Hematopoietic multipotent progenitor cell treated with erythropoietin and hydrocortisone succinate and interleukin-3 and kit ligand, for 4 days (in vitro differentiated cells): ENCODE measurements around the gene SLMAP.
A peak's percentile ranks its signal among the peaks of the same experiment; 100 is the strongest.
"Not testable (repeated sequence)": the region's sequence is repeated elsewhere in the genome, so short reads cannot be mapped to it uniquely, and the experiment has no call there.

ENCODE experiments used
- DNase-seq: peaks from one replicate; pipeline ENCODE4 v3.0.0-alpha.2; 2015

SLMAP gene

DNA sequence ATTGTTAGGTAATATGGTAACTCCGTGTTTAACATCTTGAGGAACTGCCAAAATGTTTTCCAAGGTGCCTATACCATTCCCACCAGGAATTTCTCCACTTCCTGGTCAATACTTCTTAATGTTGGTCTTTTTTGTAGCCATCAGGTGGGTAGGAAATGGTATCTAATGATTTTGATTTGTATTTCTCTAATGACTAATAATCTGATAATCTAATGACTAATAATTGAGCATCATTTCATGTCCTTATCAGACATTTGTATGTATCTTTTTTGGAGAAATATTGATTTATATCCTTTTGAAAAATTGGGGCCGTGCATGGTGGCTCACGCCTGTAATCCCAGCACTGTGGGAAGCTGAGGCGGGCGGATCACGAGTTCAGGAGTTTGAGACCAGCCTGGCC, 38.8 kb downstream of the SLMAP start:
- no peak for DNase-seq

DNA sequence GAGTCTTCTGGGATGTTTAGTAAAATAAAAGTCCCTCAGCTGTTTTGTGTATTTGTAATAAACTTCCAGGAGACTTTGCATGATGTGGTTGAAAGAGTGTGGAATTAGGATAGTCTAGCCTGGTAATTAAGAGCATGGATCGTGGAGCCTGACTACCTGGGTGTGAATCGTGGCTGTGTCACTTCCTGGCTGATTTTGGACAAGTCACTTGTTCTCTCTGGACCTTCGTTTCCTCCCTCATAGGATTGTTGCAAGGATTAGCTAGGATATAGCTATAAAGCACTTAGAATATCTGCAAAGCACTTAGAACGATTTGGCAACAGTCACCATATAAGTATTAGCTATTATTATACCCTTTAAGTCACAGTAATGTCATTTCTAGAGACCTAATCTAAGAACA, 40.2 kb downstream of the SLMAP start:
- no peak for DNase-seq

DNA sequence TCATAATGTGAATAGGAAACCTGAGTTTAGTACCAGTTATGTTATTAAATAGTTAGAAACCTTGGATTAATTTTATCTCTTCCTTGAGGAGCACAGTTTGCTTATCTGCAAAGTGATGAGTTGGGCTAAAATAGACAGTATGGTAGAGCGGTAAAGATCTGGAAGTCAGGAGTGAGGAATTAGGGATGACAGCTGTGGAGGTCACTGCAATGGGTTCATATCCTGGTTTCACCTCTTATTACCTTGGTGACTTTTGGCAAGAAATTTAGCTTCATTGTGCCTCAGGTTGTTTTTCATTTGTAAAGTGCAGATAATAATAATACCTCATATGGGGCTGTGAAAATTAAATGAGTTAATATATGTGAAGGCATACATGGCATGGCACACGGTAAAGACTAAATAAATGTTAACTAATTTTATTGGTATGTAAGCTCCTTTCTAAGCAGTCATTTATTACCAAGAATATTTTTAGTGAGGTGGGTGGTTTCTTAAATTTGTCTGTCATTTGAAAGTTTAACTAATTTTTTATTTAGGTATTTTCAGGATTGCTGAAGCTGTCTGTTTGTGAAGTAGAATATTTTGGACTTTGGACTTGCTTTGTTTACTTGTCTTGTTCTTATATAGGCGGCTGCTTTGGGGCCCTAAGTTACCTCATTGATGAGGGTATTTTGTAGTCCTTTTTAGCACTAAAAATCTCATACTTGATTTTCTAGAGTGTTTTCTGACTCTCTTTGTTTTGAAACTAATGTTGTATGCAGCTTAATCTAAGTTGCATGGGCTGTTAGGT, 41.8 kb downstream of the SLMAP start:
- DNase-seq = no peak

DNA sequence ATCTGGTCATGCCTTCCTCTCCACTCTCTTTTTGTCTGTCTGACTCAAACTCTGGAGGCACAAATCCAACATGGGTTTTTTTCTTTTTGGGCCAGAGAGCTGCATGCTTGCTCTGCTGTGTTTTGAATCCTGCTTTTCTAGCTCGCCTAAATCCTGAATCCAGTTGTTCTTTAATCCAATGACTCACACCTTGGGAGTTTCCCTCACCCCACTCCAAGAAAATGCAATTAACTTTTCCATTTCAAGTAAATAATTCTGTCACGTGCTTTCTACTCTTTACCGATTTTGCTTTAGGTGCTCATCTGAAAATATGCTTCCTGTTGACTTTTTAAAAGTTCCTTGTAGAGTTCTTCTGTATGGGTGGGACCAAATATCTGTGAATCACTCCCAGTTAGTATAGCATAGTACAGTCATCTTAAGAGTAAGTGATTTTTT, 47.6 kb downstream of the SLMAP start:
- DNase-seq = no peak

DNA sequence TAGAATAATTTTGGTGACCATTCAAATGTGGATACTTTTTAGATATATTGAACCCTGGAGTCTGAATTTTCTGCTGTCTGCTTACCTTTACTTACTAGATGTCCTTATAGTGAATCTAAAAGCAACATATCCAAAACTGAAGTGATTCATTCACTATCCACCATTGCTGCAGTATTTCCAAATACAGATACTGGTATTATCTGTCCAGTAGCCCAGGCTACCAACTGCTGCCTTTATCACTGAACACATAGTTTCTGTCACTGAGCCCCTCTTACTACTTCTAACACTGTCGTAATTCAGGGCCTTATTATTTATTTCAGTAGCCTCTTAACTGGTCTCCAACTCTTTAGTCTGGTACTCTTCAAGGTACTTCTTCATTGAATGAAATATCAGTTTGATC, 49.2 kb downstream of the SLMAP start:
- peak; percentile 49 for DNase-seq

DNA sequence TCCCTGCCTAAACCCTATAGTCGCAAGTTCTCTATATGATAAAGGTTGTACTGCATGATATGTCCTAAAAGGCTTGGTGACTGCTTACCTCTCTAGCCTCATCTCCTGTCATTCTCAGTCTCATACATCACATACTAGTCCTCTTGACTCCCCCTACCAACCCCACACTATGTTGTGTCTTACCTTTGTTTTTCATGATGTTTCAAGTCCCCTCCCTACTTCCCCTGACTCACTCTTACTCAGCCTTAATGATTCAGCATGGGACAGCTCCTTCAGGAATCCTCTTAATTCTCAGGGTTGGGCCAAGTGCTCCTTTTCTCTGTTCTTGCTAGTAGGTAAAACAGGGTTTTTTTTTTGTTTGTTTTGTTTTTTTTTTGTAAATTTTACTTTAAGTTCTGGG, 49.6 kb downstream of the SLMAP start:
- DNase-seq = peak; percentile 44

DNA sequence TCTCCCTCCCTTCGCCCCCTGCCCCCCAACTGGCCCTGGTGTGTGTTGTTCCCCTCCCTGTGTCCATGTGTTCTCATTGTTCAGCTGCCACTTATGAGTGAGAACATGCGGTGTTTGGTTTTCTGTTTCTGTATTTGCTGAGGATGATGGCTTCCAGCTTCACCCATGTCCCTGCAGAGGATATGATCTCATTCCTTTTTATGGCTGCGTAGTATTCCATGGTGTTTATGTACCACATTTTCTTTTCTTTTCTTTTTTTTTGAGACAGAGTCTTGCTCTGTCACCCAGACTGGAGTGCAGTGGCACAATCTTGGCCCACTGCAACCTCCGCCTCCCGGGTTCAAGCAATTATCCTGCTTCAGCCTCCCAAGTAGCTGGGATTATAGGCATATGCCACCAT, 50.1 kb downstream of the SLMAP start:
- not testable (repeated sequence) for DNase-seq

DNA sequence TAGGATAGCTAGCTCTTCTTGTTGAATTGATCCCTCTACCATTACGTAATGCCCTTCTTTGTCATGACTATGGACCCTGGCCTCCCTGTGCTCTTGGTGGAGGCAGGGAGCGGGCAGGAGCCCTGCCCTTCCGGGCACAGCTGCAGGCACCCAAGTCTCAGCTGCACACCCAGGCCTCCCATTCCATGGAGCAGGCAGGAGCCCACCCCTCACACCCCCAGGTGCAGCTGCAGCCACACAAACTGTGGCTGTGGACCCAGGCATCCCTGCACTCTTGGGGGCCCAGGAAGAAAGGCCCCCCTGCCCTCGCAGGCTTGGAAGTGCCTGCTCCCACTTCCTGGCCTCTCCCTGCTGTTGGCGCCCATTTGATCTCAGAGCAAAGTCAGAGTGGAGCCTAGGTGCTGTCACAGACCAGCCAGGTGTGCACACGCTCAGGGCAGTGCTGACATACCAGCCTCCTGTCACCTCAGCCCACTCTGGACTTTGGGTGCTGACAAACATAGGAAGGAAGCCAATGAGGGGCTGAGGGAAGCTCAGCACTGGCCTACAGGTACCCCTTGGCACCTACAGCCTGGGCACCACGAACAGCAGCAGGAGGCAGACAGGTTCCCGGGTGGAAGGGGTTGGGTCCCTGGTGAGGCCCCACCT, 53.0 kb downstream of the SLMAP start:
- DNase-seq = no peak

DNA sequence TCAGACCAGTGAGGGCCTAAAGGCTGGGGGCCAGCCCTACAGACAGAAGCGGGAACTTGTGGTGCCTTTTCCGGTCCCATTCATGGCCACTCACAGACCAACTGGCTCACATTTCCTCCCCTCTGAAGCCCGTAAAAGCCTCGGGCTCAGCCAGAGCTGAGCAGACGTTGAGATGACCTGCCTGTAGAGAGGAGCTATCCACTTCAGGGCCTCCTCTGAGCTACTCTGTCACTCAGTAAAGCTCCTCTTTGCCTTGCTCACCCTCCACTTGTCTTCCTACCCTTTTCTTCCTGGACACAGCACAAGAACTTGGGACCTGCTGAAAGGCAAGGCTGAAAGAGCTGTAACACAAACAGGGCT, 53.5 kb downstream of the SLMAP start:
- no peak for DNase-seq

DNA sequence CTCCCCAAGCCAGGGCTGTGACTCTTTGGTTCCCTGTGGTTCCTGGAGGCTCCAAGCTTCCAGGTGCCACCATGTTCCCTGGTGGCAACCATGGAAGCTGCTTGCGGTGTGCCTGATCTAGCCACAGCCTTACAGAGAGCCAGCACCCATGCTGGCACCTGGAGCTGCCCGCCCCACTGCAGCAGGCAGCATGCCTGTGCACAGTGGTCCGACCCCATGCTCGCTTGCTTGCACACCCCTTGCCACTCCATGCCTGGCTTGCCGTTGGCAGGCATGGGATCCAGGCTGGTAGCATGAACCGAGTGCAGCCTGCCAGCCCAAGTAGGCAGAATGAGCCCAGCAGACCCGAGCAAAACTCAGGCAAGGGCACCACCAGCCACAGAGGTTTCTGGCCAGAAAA, 53.9 kb downstream of the SLMAP start:
- no peak for DNase-seq

DNA sequence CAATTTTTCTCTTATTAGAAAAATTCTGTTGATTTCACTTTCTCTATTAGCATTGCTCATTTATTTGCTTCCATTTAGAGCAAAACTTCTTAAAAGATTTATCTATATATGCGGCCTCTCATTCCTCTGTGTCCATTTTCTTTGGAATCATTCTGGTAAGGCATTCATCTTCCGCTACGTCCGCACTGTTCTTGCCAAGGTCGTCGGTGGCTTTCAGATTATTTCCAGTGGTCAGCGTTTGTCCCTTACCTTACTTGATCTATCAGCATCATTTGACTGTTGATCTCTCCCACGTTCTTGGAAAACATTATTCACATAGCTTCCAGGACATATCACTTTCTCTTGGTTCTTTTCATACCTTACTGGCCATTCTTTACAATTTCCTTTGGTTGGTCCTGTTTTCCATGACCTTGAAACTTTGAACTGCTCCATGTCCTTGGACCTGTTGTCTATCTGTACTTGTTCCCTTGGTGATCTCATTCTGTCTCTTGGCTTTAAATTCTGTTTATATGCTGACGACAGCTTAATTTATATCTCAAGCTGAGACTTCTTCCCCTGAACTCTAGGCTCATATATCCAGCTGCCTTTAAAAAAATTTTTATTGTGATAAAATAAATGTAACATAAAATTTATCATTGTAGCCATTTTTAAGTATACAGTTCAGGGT, 54.5 kb downstream of the SLMAP start:
- no peak for DNase-seq

DNA sequence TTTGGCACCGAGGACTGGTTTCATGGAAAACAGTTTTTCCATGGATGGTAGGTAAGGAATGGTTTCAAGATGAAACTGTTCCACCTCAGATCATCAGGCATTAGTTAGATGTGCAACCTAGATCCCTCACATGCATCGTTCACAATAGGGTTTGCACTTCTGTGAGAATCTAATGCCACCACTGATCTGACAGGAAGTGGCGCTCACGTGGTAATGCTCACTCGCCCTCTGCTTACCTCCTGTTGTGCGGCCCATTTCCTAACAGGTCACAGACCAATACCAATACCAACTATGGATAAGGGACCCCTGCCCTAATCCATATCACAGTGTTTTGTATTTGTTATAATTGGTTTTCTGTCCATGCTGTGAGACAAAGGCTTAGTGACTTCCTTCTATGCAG, 58.9 kb downstream of the SLMAP start:
- DNase-seq = no peak

DNA sequence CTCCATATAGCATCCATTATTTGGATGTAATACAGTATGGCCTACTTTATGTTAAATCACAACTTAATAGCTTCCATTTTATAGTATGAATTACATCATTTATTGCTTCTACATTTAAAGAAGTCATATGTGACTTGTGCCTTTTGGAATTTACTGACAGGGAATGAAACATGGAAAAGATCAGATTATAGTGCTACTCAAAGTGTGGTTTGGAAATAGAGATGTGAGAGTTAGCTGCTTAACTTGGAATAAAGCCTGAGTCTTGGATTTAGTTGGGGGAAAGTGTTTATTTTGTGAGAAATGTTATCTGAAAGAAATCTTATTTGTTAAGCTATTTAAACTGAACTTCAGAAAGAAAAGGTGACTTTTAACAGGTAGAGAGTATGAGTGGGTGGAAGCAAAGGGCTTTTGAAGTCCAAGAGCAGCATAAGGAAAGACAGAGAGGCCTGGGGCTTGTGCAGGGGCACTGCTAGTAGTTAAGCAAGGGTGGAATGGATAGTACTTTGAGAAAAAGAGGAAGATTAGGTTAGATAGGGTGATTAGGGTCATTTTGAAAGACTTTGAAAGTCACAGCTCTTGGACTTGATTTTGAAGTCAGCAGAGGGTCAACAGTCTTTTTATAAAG, 60.5 kb downstream of the SLMAP start:
- DNase-seq = peak; percentile 58

DNA sequence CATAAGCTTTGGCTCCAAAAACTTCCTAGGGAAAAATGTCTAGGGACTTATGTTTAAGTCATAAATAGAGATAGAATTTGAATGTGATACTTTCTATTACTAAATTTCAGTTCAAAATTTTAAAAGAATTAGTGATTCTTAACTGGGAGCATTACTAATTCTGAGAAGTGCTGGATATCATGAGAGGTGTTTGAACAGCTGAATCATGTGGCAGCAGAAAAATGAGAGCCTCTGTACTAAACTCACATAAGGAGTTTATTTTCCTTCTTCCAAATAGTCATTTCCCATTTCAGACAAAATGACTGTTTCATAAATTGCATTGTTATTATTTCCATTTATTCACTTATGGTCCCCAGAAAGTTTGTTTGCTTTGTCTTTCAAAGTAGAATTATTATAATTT, 62.7 kb downstream of the SLMAP start:
- no peak for DNase-seq

DNA sequence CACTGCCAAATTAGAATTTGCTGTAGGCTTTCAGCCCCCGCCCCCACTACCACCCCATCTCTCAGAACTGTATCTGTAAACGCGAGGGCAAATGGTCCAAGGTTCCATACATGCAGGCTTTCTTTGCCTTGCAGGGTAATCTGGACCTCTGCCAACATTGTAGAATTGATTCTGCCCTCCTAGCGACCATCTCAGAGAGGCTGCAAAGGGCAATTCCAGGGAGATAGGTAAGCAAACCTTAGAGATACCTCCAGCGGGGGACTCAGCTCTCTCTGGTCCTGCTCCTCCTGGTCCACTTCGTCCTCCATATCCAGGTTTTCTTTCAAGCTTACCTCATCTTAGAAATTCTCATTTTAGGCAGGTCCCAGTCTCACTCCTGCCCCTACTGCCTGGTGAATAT, 64.4 kb downstream of the SLMAP start:
- peak; percentile 13 for DNase-seq

DNA sequence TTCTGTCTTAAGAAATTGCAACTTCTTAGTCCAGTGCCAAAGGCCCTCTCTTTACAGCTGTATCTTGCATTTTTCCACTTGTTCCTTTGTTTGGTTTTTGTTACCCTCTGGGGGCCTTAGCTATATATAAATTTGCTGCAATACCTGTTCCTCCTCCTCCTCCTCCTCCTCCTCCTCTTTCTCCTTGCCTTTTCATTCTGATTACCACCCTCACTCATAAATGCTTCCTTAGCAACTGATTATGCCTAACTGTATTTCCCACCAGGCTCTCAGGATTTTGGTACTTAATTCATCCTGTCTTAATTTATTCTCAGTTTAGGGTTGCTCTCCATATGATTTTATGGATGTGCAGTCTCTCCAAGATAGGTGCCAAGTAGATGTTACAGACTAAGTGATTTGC, 65.7 kb downstream of the SLMAP start:
- no peak for DNase-seq

DNA sequence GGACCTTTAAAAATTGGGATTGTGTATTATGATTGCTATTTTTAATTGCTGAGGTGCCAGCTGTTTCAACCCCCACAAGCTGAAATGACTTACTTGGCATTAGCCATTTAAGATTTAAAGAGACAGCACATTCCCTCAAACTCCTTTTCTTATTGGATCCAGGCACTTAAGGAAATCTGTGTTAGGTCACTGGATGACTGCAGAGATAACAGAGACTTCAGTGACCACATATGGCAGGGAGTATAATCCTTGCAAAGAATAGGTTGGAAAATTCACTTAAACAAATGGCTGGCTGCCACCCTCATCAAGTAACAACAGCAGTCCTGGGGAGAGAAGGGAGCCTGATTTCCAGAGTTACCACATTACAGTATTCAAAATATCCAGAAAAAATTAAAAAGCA, 66.6 kb downstream of the SLMAP start:
- DNase-seq = no peak

DNA sequence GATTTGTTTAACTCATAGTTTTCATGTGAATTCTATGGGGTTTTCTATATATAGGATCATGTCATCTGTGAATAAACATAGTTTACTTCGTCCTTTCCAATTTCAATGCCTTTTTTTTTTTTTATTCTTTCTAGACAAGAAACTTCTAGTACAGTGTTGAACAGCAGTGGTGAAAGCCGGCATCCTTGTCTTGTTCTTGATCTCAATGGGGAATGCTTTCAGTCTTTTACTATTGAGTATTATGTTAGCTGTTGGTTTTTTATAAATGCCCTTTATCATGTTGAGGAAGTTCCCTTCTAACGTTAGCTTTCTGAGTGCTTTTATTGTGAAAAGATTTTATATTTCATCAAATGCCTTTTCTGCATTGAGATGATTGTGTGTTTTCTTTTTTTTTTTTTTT, 69.0 kb downstream of the SLMAP start:
- DNase-seq = peak; percentile 15

DNA sequence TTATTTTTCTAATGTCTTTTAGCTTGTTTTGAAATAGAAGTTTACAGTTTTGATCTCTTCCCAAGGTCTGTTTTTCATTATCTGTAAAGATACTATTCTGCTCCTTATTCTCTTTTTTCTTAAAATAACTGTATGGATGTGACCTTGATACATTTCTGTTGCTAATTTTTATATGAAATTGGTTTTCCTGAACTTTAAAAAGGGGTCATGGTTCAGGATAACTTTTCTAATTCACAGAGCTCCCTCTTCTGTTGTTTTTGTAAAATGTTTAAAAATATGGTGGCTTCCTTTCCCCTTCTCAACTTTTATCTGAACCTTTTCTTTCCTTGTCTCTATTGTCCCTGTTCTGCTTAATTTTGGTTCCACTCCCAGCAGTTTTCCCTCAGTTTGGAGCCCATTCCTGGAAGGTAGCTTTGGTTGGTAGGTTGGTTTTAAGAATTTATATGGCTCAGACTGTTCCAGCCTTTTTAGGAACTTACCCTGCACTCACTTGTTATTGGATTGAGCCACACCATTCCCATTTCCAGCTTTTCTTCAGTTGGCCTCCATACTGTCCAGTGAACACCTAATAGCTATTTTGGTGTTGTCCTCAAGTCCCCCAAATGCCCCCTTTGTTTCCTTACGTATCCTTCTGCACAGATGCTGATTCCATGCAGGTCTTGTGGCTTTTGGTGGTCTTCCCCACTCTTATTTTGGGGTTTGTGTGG, 70.3 kb downstream of the SLMAP start:
- peak; percentile 40 for DNase-seq

DNA sequence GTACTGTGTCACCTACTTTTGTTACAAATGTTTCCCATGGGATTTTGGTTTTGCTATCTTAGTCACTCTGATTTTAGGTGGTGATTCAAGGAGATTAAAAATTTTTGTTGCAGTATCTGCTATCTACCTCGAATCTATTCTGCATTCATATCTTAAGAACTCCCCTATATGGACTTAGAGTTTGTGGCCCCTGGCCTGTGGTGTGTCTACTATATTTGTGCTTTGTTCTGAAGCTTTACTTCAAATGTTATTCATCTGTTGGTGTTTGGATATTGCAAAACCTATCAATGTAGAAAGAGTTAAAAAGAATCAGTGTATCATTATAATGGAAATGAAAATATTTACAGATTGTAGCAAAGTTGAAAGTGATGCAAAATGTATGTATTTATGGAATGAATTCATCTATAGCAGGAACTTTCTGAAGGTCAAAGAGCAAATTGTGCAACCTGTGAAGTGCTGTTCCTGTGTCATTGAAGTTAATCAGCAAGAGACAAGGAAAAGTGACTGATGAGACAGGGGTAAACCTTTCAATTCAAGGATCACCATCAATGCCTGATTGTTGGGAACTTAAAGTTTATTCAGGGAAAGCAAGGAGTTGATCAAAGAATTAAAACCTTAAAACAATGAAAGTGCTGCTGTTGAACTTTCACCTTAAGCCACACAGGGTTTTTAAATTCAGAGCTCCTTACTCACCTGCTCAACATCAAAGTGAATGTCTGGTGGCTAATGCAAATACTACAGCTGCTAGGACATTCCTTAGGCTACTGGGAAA, 71.0 kb downstream of the SLMAP start:
- no peak for DNase-seq

DNA sequence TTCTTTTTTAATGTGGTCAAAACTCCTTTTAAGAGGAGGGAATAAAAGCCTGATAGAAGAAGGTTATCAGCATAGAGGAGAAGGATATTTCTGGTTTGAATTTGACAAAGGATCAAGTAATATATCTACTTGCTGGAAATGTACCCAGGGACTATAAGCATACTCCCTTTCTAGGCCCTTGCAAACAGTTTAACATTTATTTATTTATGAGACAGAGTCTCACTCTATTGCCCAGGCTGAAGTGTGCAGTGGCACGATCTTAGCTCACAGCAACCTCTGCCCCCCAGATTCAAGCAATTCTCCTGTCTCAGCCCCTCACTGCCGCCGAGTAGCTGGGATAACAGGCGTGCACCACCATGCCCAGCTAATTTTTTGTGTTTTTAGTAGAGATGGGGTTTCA, 71.6 kb downstream of the SLMAP start:
- DNase-seq = no peak

DNA sequence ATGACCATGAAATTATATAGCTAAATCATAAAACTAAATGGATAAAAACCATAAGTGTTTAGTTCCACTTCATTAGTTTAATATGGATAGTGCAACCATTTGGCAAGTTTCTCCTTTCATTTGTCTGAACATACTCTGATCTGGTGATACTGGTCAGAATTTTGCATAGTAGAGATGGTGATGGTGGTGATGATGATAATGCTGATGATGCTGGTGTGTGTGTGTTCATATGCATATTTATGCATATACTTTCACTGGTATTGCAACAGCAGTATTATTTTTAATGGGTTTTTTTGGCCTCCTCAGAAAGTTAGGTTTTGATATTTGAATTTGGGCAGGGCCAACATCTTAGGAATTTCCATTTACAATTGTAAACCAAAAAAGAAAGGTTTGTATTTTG, 76.4 kb downstream of the SLMAP start:
- no peak for DNase-seq
